Astrocyte of the cerebellum (primary cell): ENCODE measurements around the gene PLA2G12A.

Experiments used
- DNase-seq: peaks from one replicate; pipeline ENCODE4 v3.0.0-alpha.2; 2011; ENCODE audit warnings: low read depth
- H3K4me3 ChIP-seq: 2 replicates; pipeline ENCODE4 v1.5.1; 2011; ENCODE audit warnings: mild to moderate bottlenecking, low read depth, low read length, moderate library complexity
- CTCF ChIP-seq: IDR thresholded peaks from 2 replicates; pipeline ENCODE4 v1.5.1; 2012; ENCODE audit warnings: low read length, low read depth, moderate library complexity, mild to moderate bottlenecking; ENCODE audit errors: missing control alignments
- in situ Hi-C: cut with HindIII; loops from 2 replicates; pipeline ENCODE4 v1.10.0; 2017; ENCODE audit warnings: low sequenced_read_pairs

PLA2G12A gene

GRCh38 chr4:109729117-109729717 is 653 bp downstream of the PLA2G12A start:
- peak overlapping the region; percentile 64 for H3K4me3 ChIP-seq
- no peak for TF ChIP-seq CTCF
- in situ Hi-C loops: no loop called here
- no peak for DNase-seq

- in situ Hi-C loops: no loop called here
These were observed 1.5 kb downstream of the PLA2G12A start for GRCh38 chr4:109728385-109728784.

GRCh38 chr4:109723110-109723509 is 6.8 kb downstream of the PLA2G12A start:
- in situ Hi-C loops: no loop called here
- TF ChIP-seq CTCF: no peak
- no peak for DNase-seq
- no peak overlapping the region for H3K4me3 ChIP-seq

More at GRCh38 chr4:109728385-109728784, 1.5 kb downstream of the PLA2G12A start:
- H3K4me3 ChIP-seq: peak overlapping the region; percentile 64
- no peak for TF ChIP-seq CTCF
- no peak for DNase-seq

GRCh38 chr4:109722357-109722756 is 7.5 kb downstream of the PLA2G12A start:
- no peak for DNase-seq
- TF ChIP-seq CTCF: no peak
- H3K4me3 ChIP-seq: no peak overlapping the region
- in situ Hi-C loops: no loop called here

GRCh38 chr4:109721033-109721432 is 8.8 kb downstream of the PLA2G12A start:
- in situ Hi-C loops: no loop called here
- H3K4me3 ChIP-seq: no peak overlapping the region
- TF ChIP-seq CTCF: no peak
- no peak for DNase-seq

GRCh38 chr4:109719604-109720003 is 10.3 kb downstream of the PLA2G12A start:
- in situ Hi-C loops: no loop called here

More at GRCh38 chr4:109719604-109720003, 10.3 kb downstream of the PLA2G12A start:
- TF ChIP-seq CTCF: no peak
- DNase-seq: no peak
- no peak overlapping the region for H3K4me3 ChIP-seq
